AG09319 (cell line): ENCODE measurements around the gene TOMM70.

Experiments used
- DNase-seq: peaks from one replicate; pipeline ENCODE4 v3.0.0-alpha.2; 2010; ENCODE audit warnings: low read depth; ENCODE audit errors: extremely low read depth
- CTCF ChIP-seq: IDR thresholded peaks from 2 replicates; pipeline ENCODE4 v1.5.1; 2011; ENCODE audit warnings: low read depth, mild to moderate bottlenecking, inconsistent platforms, low read length, moderate library complexity

TOMM70 gene

GRCh38 chr3:100411091-100411982, 10.4 kb upstream of the TOMM70 start:
- no peak for TF ChIP-seq CTCF
- DNase-seq, result no peak

GRCh38 chr3:100407977-100408532, 7.2 kb upstream of the TOMM70 start:
- no peak for TF ChIP-seq CTCF
- no peak for DNase-seq

- no peak for TF ChIP-seq CTCF
- DNase-seq, result no peak
Observed at GRCh38 chr3:100407164-100407563, 6.3 kb upstream of the TOMM70 start.

GRCh38 chr3:100404250-100404548, 3.3 kb upstream of the TOMM70 start:
- no peak for TF ChIP-seq CTCF
- no peak for DNase-seq

GRCh38 chr3:100403362-100404249, 2.7 kb upstream of the TOMM70 start:
- no peak for DNase-seq

GRCh38 chr3:100402891-100403290, 2.0 kb upstream of the TOMM70 start:
- no peak for TF ChIP-seq CTCF
- no peak for DNase-seq

More at GRCh38 chr3:100403362-100404249, 2.7 kb upstream of the TOMM70 start:
- no peak; the same call in 1 of the 2 replicates for TF ChIP-seq CTCF
